ENCODE measurements around the gene BLACAT1. TPM values are rescaled to one million over a fixed set of nuclear protein-coding genes. Genes with fewer than 3 reads are reported as not detected.

Gene BLACAT1
- total RNA-seq, 2 donors from 2014 or later, result 1.0 TPM; not detected in 1

- no peak overlapping the region for H3K27ac ChIP-seq
- H3K4me1 ChIP-seq, result peaks cover 9% of the 10 kb centered on the region
- H3K4me3 ChIP-seq, result peak overlapping the region; percentile 9 to 29
- TF ChIP-seq CTCF (IDR thresholded peaks at IDR 0.05) (peak; percentile 69 to 96 (median 84)), POLR2A (IDR thresholded peaks at IDR 0.05) (no peak)
- no peaks in the 10 kb centered on the region for H3K36me3 ChIP-seq (replicated peaks in 1 of 2; ENCODE audit: insufficient read depth in 1 of 2, low read depth in 2 of 2)
- no peaks in the 10 kb centered on the region for H3K27me3 ChIP-seq
- peak; percentile 77 for ATAC-seq
- 4 to 6% methylated on average over 27 to 32 of the region's 32 CpGs for WGBS, 2 donors
- DNase-seq, result peak; percentile 61 to 79 (median 71)
- intact Hi-C loops (cut with DNase I), result no loop called here
- no peaks in the 10 kb centered on the region for H3K9me3 ChIP-seq
These were observed 25.0 kb downstream of the BLACAT1 start for GRCh38 chr1:205430696-205431305.

- H3K9me3 ChIP-seq, result no peaks in the 10 kb centered on the region
- peaks cover 9% of the 10 kb centered on the region for H3K4me1 ChIP-seq
- intact Hi-C loops (cut with DNase I), result no loop called here
- H3K36me3 ChIP-seq (replicated peaks in 1 of 2; ENCODE audit: insufficient read depth in 1 of 2, low read depth in 2 of 2), result no peaks in the 10 kb centered on the region
- H3K27me3 ChIP-seq, result no peaks in the 10 kb centered on the region
- no peak for DNase-seq
- H3K4me3 ChIP-seq, result peak overlapping the region; percentile 9 to 29
- H3K27ac ChIP-seq, result no peak overlapping the region
- TF ChIP-seq CTCF (IDR thresholded peaks at IDR 0.05), result no peak
- no peak for TF ChIP-seq POLR2A (IDR thresholded peaks at IDR 0.05)
- 57 to 69% methylated on average over 23 to 29 of the region's 29 CpGs for WGBS, 2 donors
- no peak for ATAC-seq
These were observed 25.8 kb downstream of the BLACAT1 start for GRCh38 chr1:205429762-205430695.

GRCh38 chr1:205424901-205425600 is 30.8 kb downstream of the BLACAT1 start:
- intact Hi-C loops (cut with DNase I), result no loop called here
- TF ChIP-seq POLR2A (IDR thresholded peaks at IDR 0.05) (no peak), CTCF (IDR thresholded peaks at IDR 0.05) (no peak)
- no peak overlapping the region for H3K27ac ChIP-seq
- WGBS, 2 donors, result 42 to 55% methylated on average over 8 of the region's 8 CpGs
- no peaks in the 10 kb centered on the region for H3K27me3 ChIP-seq
- no peaks in the 10 kb centered on the region for H3K9me3 ChIP-seq
- DNase-seq (no peak), ATAC-seq (no peak)
- H3K36me3 ChIP-seq (replicated peaks in 1 of 2; ENCODE audit: insufficient read depth in 1 of 2, low read depth in 2 of 2), result no peaks in the 10 kb centered on the region
- no peaks in the 10 kb centered on the region for H3K4me1 ChIP-seq
- H3K4me3 ChIP-seq, result no peak overlapping the region

GRCh38 chr1:205423814-205424399 is 31.9 kb downstream of the BLACAT1 start:
- Histone ChIP-seq H3K4me3 (no peak overlapping the region), H3K4me1 (no peaks in the 10 kb centered on the region), H3K36me3 (replicated peaks in 1 of 2; ENCODE audit: insufficient read depth in 1 of 2, low read depth in 2 of 2) (no peaks in the 10 kb centered on the region), H3K27me3 (no peaks in the 10 kb centered on the region), H3K27ac (no peak overlapping the region), H3K9me3 (no peaks in the 10 kb centered on the region)
- DNase-seq, result no peak
- intact Hi-C loops (cut with DNase I), result no loop called here
- 82 to 85% methylated on average over 6 of the region's 6 CpGs for WGBS, 2 donors
- TF ChIP-seq POLR2A (IDR thresholded peaks at IDR 0.05) (no peak), CTCF (IDR thresholded peaks at IDR 0.05) (no peak)
- no peak for ATAC-seq

All from body of pancreas (tissue), 4 donors.